ENCODE measurements around the gene NXPH3. TPM values are rescaled to one million over a fixed set of nuclear protein-coding genes. Genes with fewer than 3 reads are reported as not detected.
A peak's percentile ranks its signal among the peaks of the same experiment; 100 is the strongest.
"Not testable (repeated sequence)": the region's sequence is repeated elsewhere in the genome, so short reads cannot be mapped to it uniquely, and the experiment has no call there.

Gene NXPH3
- total RNA-seq, 5 donors from 2014 or later (not counting 1 experiment from before 2014, with no cell fraction given): not detected

DNA sequence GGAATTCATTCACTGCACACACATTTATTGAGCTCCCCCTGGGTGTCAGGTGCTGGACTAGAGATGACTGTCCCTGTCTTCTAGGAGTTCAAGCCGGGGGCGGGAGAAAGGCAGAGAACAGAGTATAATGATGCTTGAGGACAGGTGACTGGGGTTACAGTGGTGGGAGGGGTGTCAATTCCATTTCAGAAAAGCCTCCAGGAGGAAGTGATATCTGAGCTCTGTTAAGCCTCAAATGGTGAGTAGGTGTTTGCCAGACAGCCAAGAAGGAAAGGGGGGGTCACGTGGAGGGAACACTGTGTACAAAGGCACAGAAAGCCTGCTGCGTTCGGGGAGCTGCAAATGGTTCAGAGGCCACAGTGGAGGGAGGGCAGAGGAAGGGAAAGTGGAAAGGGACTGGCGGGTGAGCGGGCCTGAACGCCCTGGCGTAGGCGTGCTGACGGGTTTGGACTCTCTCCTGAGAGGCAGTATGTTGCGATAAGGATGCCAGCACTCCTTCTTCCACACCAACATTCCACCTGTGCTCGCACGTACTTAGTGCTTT, 9.7 kb upstream of the NXPH3 start:
- Mint-ChIP-seq H3K36me3 (no peaks in the 10 kb centered on the region), H3K27me3 (peaks cover 0 to 14% of the 10 kb centered on the region in 2 donors), H3K9me3 (no peaks in the 10 kb centered on the region), H3K4me3 (no peak overlapping the region), H3K4me1 (peaks cover 11 to 16% (median 13%) of the 10 kb centered on the region in 3 donors), H3K27ac (no peak overlapping the region)
- Histone ChIP-seq H3K4me1 (ENCODE audit: control insufficient read depth in 1 of 2, extremely low read depth in 1 of 2, insufficient read depth in 2 of 2, low read length in 2 of 2) (peaks cover 0 to 27% of the 10 kb centered on the region in 2 experiments), H3K9me3 (no peaks in the 10 kb centered on the region), H3K27ac (ENCODE audit: low read length) (no peak overlapping the region), H3K27me3 (replicated peaks in 1 of 2; ENCODE audit: control insufficient read depth in 2 of 2, extremely low read depth in 1 of 2, insufficient read depth in 2 of 2, low read length in 1 of 2) (peaks cover 0 to 35% of the 10 kb centered on the region in 2 experiments), H3K36me3 (ENCODE audit: control insufficient read depth in 2 of 2, extremely low read depth in 1 of 2, insufficient read depth in 1 of 2, low read length in 1 of 2) (no peaks in the 10 kb centered on the region), H3K4me3 (ENCODE audit: control insufficient read depth in 1 of 2, extremely low read depth in 1 of 2, low read length in 1 of 2) (no peak overlapping the region)
- DNase-seq (no peak), ATAC-seq (replicated peaks in 1 of 4) (no peak)
- CTCF ChIA-PET: interaction anchor here in 1 of 2 donors (0.5 to 1.5 kb wide), 4 partner anchors 9 to 699 kb away, joined by 3 to 6 read pairs (median 5); no protein-coding TSS in a partner anchor
- POLR2A ChIA-PET: no interaction called here
- WGBS (ENCODE audit: insufficient coverage): 7% methylated on average over 5 of the region's 14 CpGs

DNA sequence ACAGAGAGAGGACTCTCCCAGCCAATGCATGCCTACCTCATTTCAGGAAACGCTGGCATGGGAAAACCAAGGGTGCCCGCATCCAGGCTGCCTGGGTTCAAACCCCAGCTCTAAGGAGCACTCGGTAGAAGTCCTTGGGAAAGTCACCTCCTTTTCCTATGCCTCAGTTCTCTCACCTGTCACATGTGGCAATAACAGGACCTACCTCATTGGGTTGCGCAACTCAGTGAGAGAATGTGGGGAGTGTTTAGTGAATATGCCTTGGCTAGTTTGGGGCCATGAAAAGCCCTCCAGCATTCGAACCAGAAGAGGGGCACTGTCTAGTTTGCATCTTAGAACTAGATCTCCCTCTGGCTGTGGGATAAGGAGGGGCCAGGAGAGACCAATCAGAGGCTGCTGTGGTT, 9.0 kb upstream of the NXPH3 start:
- Histone ChIP-seq H3K9me3 (no peaks in the 10 kb centered on the region), H3K27me3 (replicated peaks in 1 of 2; ENCODE audit: control insufficient read depth in 2 of 2, extremely low read depth in 1 of 2, insufficient read depth in 2 of 2, low read length in 1 of 2) (peaks cover 0 to 39% of the 10 kb centered on the region in 2 experiments), H3K4me1 (ENCODE audit: control insufficient read depth in 1 of 2, extremely low read depth in 1 of 2, insufficient read depth in 2 of 2, low read length in 2 of 2) (peaks cover 0 to 29% of the 10 kb centered on the region in 2 experiments), H3K36me3 (ENCODE audit: control insufficient read depth in 2 of 2, extremely low read depth in 1 of 2, insufficient read depth in 1 of 2, low read length in 1 of 2) (no peaks in the 10 kb centered on the region), H3K27ac (ENCODE audit: low read length) (no peak overlapping the region), H3K4me3 (ENCODE audit: control insufficient read depth in 1 of 2, extremely low read depth in 1 of 2, low read length in 1 of 2) (no peak overlapping the region)
- WGBS (ENCODE audit: insufficient coverage): no CpG with 5 or more reads among the region's 5 CpGs
- H3K4me3 Mint-ChIP-seq: no peak overlapping the region
- ChIA-PET POLR2A (no interaction called here), CTCF (interaction anchor here in 1 of 2 donors (0.5 to 1.5 kb wide), 2 partner anchors 9 to 700 kb away, joined by 5 to 6 read pairs; no protein-coding TSS in a partner anchor)
- DNase-seq (no peak), ATAC-seq (replicated peaks in 1 of 4) (no peak)
- H3K27me3 Mint-ChIP-seq: peaks cover 0 to 19% of the 10 kb centered on the region in 2 donors
- no peaks in the 10 kb centered on the region for H3K36me3 Mint-ChIP-seq
- peaks cover 13 to 17% (median 16%) of the 10 kb centered on the region in 3 donors for H3K4me1 Mint-ChIP-seq
- H3K27ac Mint-ChIP-seq: no peak overlapping the region
- no peaks in the 10 kb centered on the region for H3K9me3 Mint-ChIP-seq

DNA sequence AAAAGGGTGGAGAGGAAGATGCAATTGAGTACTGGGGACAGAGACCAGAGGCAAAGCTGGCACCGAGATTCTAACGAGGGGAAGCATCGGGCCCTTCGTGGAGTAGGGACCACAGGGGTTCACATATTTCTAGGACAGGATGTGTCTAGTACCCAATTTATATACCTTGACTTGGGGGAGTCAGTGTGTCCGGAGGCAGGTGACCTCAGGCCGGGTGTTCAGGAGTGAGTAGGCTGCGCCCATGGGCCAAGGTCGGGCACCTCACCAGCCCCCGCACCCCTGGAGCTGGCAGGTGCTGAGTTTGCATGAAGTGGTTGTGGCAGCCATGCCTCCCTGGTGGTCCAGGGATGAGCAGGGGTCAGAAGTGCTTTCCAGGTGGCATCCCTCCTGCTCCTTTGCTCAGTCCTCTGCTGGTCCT, 8.6 kb upstream of the NXPH3 start:
- H3K4me3 Mint-ChIP-seq: no peak overlapping the region
- POLR2A ChIA-PET: no interaction called here

DNA sequence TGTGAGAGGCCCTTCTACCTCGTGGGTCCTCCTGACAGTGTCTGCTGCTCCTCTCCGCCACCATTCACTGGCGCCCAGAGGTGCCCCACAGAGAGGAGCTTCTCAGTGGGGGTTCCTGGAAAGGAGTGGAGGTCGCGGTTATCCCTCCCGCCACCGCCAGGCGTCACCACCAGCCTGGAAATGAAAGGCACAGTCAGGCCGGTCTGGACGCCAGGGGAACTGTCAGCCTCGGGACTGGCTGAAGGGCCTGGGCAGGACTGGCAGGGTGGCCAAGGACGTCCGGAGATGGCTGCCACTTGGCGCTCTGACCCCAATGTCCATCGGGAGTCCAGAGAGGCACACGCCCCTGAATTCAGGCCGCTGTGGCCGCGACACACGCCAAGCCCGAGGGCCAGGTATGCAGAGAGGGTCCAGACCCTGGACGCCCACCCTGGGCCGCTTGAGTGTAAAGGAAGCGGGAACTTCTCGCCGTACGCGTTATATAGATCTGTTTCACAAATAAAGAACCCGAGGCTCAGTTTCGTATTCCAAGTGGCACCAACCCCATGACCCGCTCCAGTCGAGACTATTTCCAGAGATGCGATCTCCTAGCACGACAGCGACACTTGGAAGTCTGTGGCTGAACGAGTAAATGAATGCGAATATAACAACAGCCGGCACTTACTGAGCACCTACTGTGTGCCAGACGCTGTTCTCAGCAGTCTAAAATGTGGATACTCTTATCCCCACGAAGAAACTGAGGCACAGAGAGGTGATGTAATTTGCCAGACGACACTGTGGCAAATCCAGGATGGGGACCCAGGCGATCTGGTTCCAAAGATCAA, 7.6 kb upstream of the NXPH3 start:
- H3K36me3 ChIP-seq (ENCODE audit: control insufficient read depth in 2 of 2, extremely low read depth in 1 of 2, insufficient read depth in 1 of 2, low read length in 1 of 2): no peaks in the 10 kb centered on the region
- peak; percentile 32 to 84 (median 72) for DNase-seq
- no peak overlapping the region for H3K27ac ChIP-seq (ENCODE audit: low read length)
- Mint-ChIP-seq H3K36me3 (no peaks in the 10 kb centered on the region), H3K9me3 (no peaks in the 10 kb centered on the region), H3K27ac (peak overlapping the region in 1 of 2 donors; percentile 11), H3K4me3 (peak overlapping the region; percentile 49 to 69 (median 67)), H3K27me3 (peaks cover 4 to 26% of the 10 kb centered on the region in 2 donors), H3K4me1 (peaks cover 13 to 17% (median 16%) of the 10 kb centered on the region in 3 donors)
- H3K4me3 ChIP-seq (ENCODE audit: control insufficient read depth in 1 of 2, extremely low read depth in 1 of 2, low read length in 1 of 2): peak overlapping the region; percentile 12 to 48
- ATAC-seq (replicated peaks in 1 of 4): peak; percentile 48 to 55 (median 52)
- peaks cover 0 to 46% of the 10 kb centered on the region in 2 experiments for H3K27me3 ChIP-seq (replicated peaks in 1 of 2; ENCODE audit: control insufficient read depth in 2 of 2, extremely low read depth in 1 of 2, insufficient read depth in 2 of 2, low read length in 1 of 2)
- H3K9me3 ChIP-seq: no peaks in the 10 kb centered on the region
- CTCF ChIA-PET: interaction anchor here (0.5 to 1.6 kb wide), 10 partner anchors 11 to 430 kb away, joined by 3 to 11 read pairs (median 4); partner anchors contain the start of gene SLC35B1 (in 1 of the 2)
- WGBS (ENCODE audit: insufficient coverage): 24% methylated on average over 34 of the region's 42 CpGs
- POLR2A ChIA-PET: no interaction called here
- H3K4me1 ChIP-seq (ENCODE audit: control insufficient read depth in 1 of 2, extremely low read depth in 1 of 2, insufficient read depth in 2 of 2, low read length in 2 of 2): peaks cover 0 to 29% of the 10 kb centered on the region in 2 experiments

More for the DNA sequence above, 8.6 kb upstream of the NXPH3 start:
- H3K27ac ChIP-seq (ENCODE audit: low read length): no peak overlapping the region
- H3K27me3 ChIP-seq (replicated peaks in 1 of 2; ENCODE audit: control insufficient read depth in 2 of 2, extremely low read depth in 1 of 2, insufficient read depth in 2 of 2, low read length in 1 of 2): peaks cover 0 to 40% of the 10 kb centered on the region in 2 experiments
- DNase-seq: no peak
- no peaks in the 10 kb centered on the region for H3K9me3 Mint-ChIP-seq
- WGBS (ENCODE audit: insufficient coverage): 90% methylated on average over 9 of the region's 9 CpGs
- H3K4me1 ChIP-seq (ENCODE audit: control insufficient read depth in 1 of 2, extremely low read depth in 1 of 2, insufficient read depth in 2 of 2, low read length in 2 of 2): peaks cover 0 to 29% of the 10 kb centered on the region in 2 experiments
- no peaks in the 10 kb centered on the region for H3K36me3 Mint-ChIP-seq
- no peak overlapping the region for H3K27ac Mint-ChIP-seq
- no peaks in the 10 kb centered on the region for H3K36me3 ChIP-seq (ENCODE audit: control insufficient read depth in 2 of 2, extremely low read depth in 1 of 2, insufficient read depth in 1 of 2, low read length in 1 of 2)
- H3K9me3 ChIP-seq: no peaks in the 10 kb centered on the region
- CTCF ChIA-PET: interaction anchor here (0.5 to 1.6 kb wide), 9 partner anchors 10 to 431 kb away, joined by 3 to 11 read pairs (median 4); partner anchors contain the start of gene SLC35B1 (in 1 of the 2)
- H3K4me3 ChIP-seq (ENCODE audit: control insufficient read depth in 1 of 2, extremely low read depth in 1 of 2, low read length in 1 of 2): no peak overlapping the region
- no peak for ATAC-seq (replicated peaks in 1 of 4)
- peaks cover 0 to 24% of the 10 kb centered on the region in 2 donors for H3K27me3 Mint-ChIP-seq
- H3K4me1 Mint-ChIP-seq: peaks cover 13 to 17% (median 16%) of the 10 kb centered on the region in 3 donors

DNA sequence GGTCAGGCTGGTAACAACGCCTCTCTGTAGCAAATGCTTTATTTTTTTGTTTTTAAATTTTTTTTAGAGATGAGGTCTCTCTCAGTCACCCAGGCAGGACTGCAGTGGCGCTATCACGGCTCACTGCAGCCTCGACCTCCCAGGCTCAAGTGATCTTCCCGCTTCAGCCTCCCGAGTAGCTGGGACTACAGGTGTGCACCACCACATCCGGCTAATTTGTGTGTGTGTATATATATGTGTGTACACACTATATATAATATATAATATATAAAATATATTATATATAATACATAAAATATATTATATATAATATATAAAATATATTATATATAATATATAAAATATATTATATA, 7.0 kb upstream of the NXPH3 start:
- peaks cover 0 to 51% of the 10 kb centered on the region in 2 experiments for H3K27me3 ChIP-seq (replicated peaks in 1 of 2; ENCODE audit: control insufficient read depth in 2 of 2, extremely low read depth in 1 of 2, insufficient read depth in 2 of 2, low read length in 1 of 2)
- H3K4me3 ChIP-seq (ENCODE audit: control insufficient read depth in 1 of 2, extremely low read depth in 1 of 2, low read length in 1 of 2); H3K27ac Mint-ChIP-seq; H3K9me3 ChIP-seq; H3K36me3 ChIP-seq (ENCODE audit: control insufficient read depth in 2 of 2, extremely low read depth in 1 of 2, insufficient read depth in 1 of 2, low read length in 1 of 2); H3K9me3 Mint-ChIP-seq; H3K27ac ChIP-seq (ENCODE audit: low read length); DNase-seq; ATAC-seq (replicated peaks in 1 of 4); H3K36me3 Mint-ChIP-seq: not testable (repeated sequence)
- peaks cover 0 to 29% of the 10 kb centered on the region in 2 experiments for H3K4me1 ChIP-seq (ENCODE audit: control insufficient read depth in 1 of 2, extremely low read depth in 1 of 2, insufficient read depth in 2 of 2, low read length in 2 of 2)
- POLR2A ChIA-PET: interaction anchor here in 1 of 2 donors (0.6 kb wide), 1 partner anchor 144 kb away, joined by 3 read pairs; no protein-coding TSS in a partner anchor
- Mint-ChIP-seq H3K4me1 (peaks cover 13 to 17% (median 16%) of the 10 kb centered on the region in 3 donors), H3K27me3 (peaks cover 10 to 32% of the 10 kb centered on the region in 2 donors), H3K4me3 (peak overlapping the region in 1 of 3 donors; percentile 67)
- WGBS (ENCODE audit: insufficient coverage): 43% methylated on average over 1 of the region's 7 CpGs
- CTCF ChIA-PET: interaction anchor here in 1 of 2 donors (1.6 to 1.9 kb wide), 2 partner anchors 140 to 429 kb away, joined by 7 to 13 read pairs; partner anchors contain the start of gene SLC35B1
